GM12865 (cell line): Measurements from ENCODE around the gene FOXA3.
"Not testable (repeated sequence)": the region's sequence is repeated elsewhere in the genome, so short reads cannot be mapped to it uniquely, and the experiment has no call there.

Source experiments
- DNase-seq: peaks from one replicate; pipeline ENCODE4 v3.0.0; 2010; ENCODE audit warnings: low read depth
- H3K4me3 ChIP-seq: 2 replicates; pipeline ENCODE4 v1.5.1; 2011; ENCODE audit warnings: mild to moderate bottlenecking, low read depth, low read length, control low read depth
- CTCF ChIP-seq: IDR thresholded peaks from 2 replicates; pipeline ENCODE4 v1.5.1; 2011; ENCODE audit warnings: low read length, control low read depth, low read depth, inconsistent platforms; ENCODE audit not compliant: insufficient read depth; ENCODE audit errors: missing control alignments

The FOXA3 gene

GRCh38 chr19:45864629-45865082, 530 bp downstream of the FOXA3 start:
- DNase-seq: no peak
- H3K4me3 ChIP-seq: no peak overlapping the region
- no peak for TF ChIP-seq CTCF

GRCh38 chr19:45865269-45865948, 1.3 kb downstream of the FOXA3 start:
- DNase-seq: no peak
- no peak overlapping the region for H3K4me3 ChIP-seq
- TF ChIP-seq CTCF: no peak

- H3K4me3 ChIP-seq: no peak overlapping the region
- no peak for DNase-seq
- no peak for TF ChIP-seq CTCF
Observed at GRCh38 chr19:45866400-45867176, 2.5 kb downstream of the FOXA3 start.

- H3K4me3 ChIP-seq, DNase-seq: not testable (repeated sequence)
Observed at GRCh38 chr19:45867241-45867640, 3.1 kb downstream of the FOXA3 start.

GRCh38 chr19:45870798-45871197, 6.7 kb downstream of the FOXA3 start:
- H3K4me3 ChIP-seq: no peak overlapping the region

GRCh38 chr19:45872095-45872919, 8.2 kb downstream of the FOXA3 start:
- DNase-seq: no peak
- H3K4me3 ChIP-seq: no peak overlapping the region
- no peak for TF ChIP-seq CTCF

More at GRCh38 chr19:45870798-45871197, 6.7 kb downstream of the FOXA3 start:
- no peak for DNase-seq
- no peak for TF ChIP-seq CTCF
